Activated naive CD8-positive, alpha-beta T cell treated with anti-CD3 and anti-CD28 coated beads, Interleukin-2, amount 10 ng/mL, durations not matched to agents 7 days and 5 days (primary cell): ENCODE results near the gene SRPK3. TPM values are rescaled to one million over a fixed set of nuclear protein-coding genes. Genes with fewer than 3 reads are reported as not detected.

Experiments used
- ATAC-seq: fragments of 150-1000 bp; cut with Tn5 transposase; one replicate; pipeline ENCODE4 v1.10.0; 2021; ENCODE audit warnings: low read depth, moderate library complexity
- POLR2A ChIA-PET: fragments of 350-600 bp; sonication (Branson Sonifier 250); formaldehyde crosslinking; loops from one replicate; lab custom pipeline; 2021; ENCODE audit warnings: antibody characterized with exemption; lab: Charles Lee
- DNase-seq: peaks from one replicate; pipeline ENCODE4 v3.0.0; 2021
- H3K27ac Mint-ChIP-seq: one replicate; pipeline ENCODE4 v1.8.0; 2022; ENCODE audit warnings: mild to moderate bottlenecking, mixed read lengths
- H3K27me3 Mint-ChIP-seq: one replicate; pipeline ENCODE4 v1.8.0; 2022; ENCODE audit warnings: mild to moderate bottlenecking, moderate library complexity, mixed read lengths
- H3K36me3 Mint-ChIP-seq: one replicate; pipeline ENCODE4 v1.8.0; 2021; ENCODE audit warnings: mild to moderate bottlenecking, mixed read lengths
- H3K4me1 Mint-ChIP-seq: one replicate; pipeline ENCODE4 v1.8.0; 2021; ENCODE audit warnings: mixed read lengths
- H3K4me3 Mint-ChIP-seq: one replicate; pipeline ENCODE4 v1.8.0; 2022; ENCODE audit warnings: mild to moderate bottlenecking, moderate library complexity, mixed read lengths
- H3K9me3 Mint-ChIP-seq: one replicate; pipeline ENCODE4 v1.8.0; 2021; ENCODE audit warnings: mixed read lengths
- total RNA-seq, 2 experiments: library from RNA; stranded (reverse); gene quantifications; one replicate each; pipeline ENCODE4 v1.2.3, GENCODE V29; 2021

Gene SRPK3
- total RNA-seq, 2 experiments from 2014 or later = not detected

- Mint-ChIP-seq H3K27me3 (no peaks in the 10 kb centered on the region), H3K4me3 (no peak overlapping the region), H3K27ac (no peak overlapping the region), H3K36me3 (no peaks in the 10 kb centered on the region), H3K4me1 (peaks cover 9% of the 10 kb centered on the region), H3K9me3 (no peaks in the 10 kb centered on the region)
- no peak for DNase-seq
- POLR2A ChIA-PET = no interaction called here
- no peak for ATAC-seq
These were observed 18.1 kb upstream of the SRPK3 start for GRCh38 chrX:153762626-153763173.

GRCh38 chrX:153763298-153763932, 17.4 kb upstream of the SRPK3 start:
- Mint-ChIP-seq H3K9me3 (no peaks in the 10 kb centered on the region), H3K27me3 (no peaks in the 10 kb centered on the region), H3K27ac (no peak overlapping the region), H3K4me3 (no peak overlapping the region), H3K36me3 (no peaks in the 10 kb centered on the region), H3K4me1 (peaks cover 9% of the 10 kb centered on the region)
- no peak for ATAC-seq
- no peak for DNase-seq
- POLR2A ChIA-PET = no interaction called here

DNA sequence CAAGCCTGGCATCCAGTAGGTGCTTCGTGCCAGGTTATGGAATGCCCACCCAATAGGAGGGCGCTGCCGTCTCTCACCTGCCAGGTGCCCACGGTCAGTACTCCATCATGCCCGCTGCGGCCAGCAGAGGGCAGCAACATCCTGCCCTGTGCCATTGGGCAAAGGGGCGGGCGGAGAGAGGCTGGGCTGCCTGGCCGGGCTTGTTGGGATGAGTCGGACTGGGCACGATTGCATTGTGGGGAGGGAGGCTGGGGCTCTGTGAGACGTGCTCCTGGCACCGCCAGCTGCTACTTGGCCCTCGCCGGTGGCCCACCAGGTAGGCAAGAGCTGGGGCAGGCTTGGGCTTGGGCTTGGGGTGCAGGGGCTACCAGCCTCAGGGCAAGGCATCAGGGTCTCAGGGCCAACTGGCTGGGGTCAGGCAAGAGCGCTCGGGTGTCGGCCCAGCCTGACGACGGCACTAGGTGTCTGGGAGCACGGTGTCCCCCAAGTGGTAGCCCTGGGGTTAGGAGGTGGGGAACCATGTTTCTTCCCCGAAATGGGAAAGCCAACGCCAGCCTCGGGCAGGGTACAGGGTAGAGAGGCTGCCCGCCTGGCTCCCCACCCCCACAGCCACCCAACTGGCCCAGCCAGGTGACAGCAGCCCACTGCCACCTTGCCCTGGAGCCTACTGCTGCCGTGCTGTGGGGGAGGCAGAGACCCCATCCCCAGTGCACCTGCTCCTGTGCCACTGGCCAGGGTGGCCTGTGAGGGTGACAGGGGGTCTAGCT, 16.7 kb upstream of the SRPK3 start, which contains the start of gene PLXNB3:
TSS of gene PLXNB3 (plus strand) at position 261 of the 767 bp plus-strand sequence. CDS start 1,287 bp downstream, outside the sequence.
- H3K36me3 Mint-ChIP-seq = no peaks in the 10 kb centered on the region
- peak; percentile 71 for ATAC-seq
- peak within 1 kb of the TSS; percentile 44 for H3K4me3 Mint-ChIP-seq
- POLR2A ChIA-PET = no interaction called here
- peak; percentile 81 for DNase-seq
- no peaks in the 10 kb centered on the region for H3K9me3 Mint-ChIP-seq
- no peaks in the 10 kb centered on the region for H3K27me3 Mint-ChIP-seq
- no peak within 1 kb of the TSS for H3K27ac Mint-ChIP-seq
- H3K4me1 Mint-ChIP-seq = peaks cover 9% of the 10 kb centered on the region

DNA sequence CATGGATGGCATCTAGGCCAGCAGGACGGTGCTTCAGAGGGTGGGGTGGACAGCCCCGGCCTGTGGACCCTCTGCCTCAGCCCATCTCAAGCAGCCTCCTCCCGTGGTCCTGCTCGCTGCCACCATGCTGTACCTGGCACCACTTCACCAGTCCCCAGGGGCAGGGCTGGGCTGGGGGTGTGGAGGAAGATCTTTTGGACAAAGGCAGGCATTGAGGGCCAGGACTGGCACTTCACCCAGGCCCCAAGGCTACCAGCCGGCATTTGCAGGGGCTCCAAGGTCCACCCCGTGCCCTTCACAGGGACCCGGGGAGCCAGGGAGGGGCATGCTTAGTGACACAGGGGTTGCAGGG, 16.1 kb upstream of the SRPK3 start:
- Mint-ChIP-seq H3K27ac (no peak overlapping the region), H3K27me3 (no peaks in the 10 kb centered on the region), H3K4me3 (no peak overlapping the region), H3K4me1 (peaks cover 9% of the 10 kb centered on the region), H3K9me3 (no peaks in the 10 kb centered on the region), H3K36me3 (no peaks in the 10 kb centered on the region)
- DNase-seq = peak; percentile 27
- POLR2A ChIA-PET = no interaction called here
- ATAC-seq = no peak

DNA sequence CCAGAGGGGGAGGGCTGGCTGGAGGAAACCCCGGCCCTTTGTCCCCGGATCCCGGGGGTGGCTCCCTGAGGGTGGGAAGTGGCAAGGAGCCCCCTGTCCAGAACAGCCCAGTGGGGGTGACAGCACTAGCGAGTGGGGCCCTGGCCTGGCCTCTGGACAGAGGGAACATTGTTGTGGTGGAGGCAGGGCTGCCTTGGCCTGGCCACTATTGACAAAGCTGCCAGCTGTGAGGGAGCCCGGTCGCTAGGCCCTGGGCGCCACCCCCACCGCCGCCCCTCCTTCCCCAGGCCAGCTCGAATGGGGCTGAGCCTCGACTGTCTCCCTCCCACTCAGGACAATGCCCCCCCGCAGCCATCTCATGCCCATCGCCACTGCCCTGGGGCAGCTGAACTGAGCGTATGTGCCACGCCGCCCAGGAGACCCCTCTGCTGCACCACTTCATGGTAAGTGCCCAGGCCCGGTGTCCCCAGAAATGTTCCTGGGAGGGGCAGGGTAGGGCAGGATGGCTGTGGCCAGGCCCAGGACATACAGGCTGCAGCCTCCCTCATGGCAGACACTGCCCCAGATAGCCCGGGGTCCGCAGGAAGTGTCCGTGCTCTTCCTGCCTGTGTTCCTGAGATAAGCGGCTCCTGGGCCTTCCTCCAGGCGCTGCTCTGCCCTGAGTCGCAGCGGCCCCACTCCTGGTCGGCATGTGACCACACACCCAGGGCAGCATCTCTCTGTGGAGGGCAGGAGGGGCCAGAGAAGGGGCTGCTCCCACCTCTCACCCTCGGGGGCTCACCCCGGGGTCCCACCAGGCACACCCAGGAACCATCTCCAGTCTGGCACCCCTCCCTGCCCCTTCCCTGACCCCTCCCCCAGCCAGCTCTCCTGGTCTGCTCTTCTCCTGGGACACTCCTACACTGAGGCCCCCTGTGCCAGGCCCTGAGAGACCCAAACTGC, 15.4 kb upstream of the SRPK3 start:
- ATAC-seq (no peak), DNase-seq (peak; percentile 20)
- Mint-ChIP-seq H3K27me3 (no peaks in the 10 kb centered on the region), H3K4me1 (peaks cover 9% of the 10 kb centered on the region), H3K4me3 (peak overlapping the region; percentile 71), H3K36me3 (no peaks in the 10 kb centered on the region), H3K27ac (no peak overlapping the region), H3K9me3 (no peaks in the 10 kb centered on the region)
- POLR2A ChIA-PET = no interaction called here

GRCh38 chrX:153766098-153766817, 14.6 kb upstream of the SRPK3 start:
- H3K36me3 Mint-ChIP-seq = no peaks in the 10 kb centered on the region
- H3K4me1 Mint-ChIP-seq = peaks cover 9% of the 10 kb centered on the region
- H3K27me3 Mint-ChIP-seq = no peaks in the 10 kb centered on the region
- no peaks in the 10 kb centered on the region for H3K9me3 Mint-ChIP-seq
- peak overlapping the region; percentile 71 for H3K4me3 Mint-ChIP-seq
- POLR2A ChIA-PET = no interaction called here
- peak overlapping the region; percentile 87 for H3K27ac Mint-ChIP-seq
- ATAC-seq (peak; percentile 70), DNase-seq (peak; percentile 41)

- POLR2A ChIA-PET = no interaction called here
These were observed 13.8 kb upstream of the SRPK3 start for GRCh38 chrX:153766871-153767673.

DNA sequence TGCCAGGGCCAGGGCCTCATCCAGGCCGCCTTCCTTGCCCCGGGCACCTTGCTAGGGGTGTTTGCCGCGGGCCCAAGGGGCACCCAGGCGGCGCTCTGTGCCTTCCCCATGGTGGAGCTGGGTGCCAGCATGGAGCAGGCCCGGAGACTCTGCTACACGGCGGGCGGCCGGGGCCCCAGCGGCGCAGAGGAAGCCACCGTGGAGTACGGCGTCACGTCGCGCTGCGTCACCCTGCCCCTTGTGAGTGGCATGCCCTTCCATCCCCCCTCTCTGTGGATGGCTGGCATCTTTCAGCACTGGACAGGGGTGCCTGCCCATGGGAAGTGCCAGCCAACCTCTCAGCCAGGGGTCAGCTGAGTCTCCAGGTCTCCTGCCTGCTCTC, 13.2 kb upstream of the SRPK3 start:
- POLR2A ChIA-PET = no interaction called here

More at GRCh38 chrX:153766871-153767673, 13.8 kb upstream of the SRPK3 start:
- no peak for ATAC-seq
- Mint-ChIP-seq H3K9me3 (no peaks in the 10 kb centered on the region), H3K27ac (peak overlapping the region; percentile 87), H3K36me3 (no peaks in the 10 kb centered on the region), H3K4me3 (peak overlapping the region; percentile 71), H3K4me1 (peaks cover 9% of the 10 kb centered on the region), H3K27me3 (no peaks in the 10 kb centered on the region)
- peak; percentile 23 for DNase-seq

DNA sequence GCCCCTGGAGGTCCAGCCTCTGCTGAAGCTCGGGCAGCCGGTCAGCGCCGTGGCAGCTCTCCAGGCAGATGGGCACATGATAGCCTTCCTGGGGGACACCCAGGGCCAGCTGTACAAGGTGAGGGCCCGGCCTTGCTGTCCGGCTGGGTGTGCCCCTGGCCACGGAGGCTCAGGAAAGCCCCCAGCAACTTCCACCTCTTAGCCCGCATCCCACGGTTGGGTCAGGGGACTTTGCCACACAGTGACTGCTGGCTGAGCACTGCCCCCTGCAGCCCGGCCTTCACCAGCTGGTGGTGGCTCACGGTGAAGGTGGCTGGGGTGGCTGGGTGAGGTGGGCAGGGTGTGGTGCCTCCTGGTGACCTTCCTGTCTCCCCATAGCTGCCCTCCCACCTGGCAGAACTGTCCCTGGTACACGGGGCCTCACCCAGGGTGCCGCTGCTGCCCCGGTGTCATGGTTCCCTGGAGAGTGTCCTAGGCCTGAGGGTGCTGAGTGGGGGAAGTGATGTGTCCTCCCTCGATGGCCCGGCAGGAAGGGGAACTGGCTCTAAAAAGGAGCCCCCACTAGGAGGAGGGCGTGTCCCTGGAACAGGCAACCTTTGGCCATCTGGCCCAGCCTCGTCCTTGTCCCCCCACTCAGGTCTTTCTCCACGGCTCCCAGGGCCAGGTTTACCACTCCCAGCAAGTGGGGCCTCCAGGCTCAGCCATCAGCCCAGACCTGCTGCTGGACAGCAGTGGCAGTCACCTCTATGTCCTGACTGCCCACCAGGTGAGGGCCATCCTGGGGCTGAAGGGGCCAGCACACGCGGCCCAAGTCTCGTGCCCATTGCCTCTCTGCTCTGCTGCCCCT, 12.3 kb upstream of the SRPK3 start:
- Mint-ChIP-seq H3K27me3 (no peaks in the 10 kb centered on the region), H3K36me3 (no peaks in the 10 kb centered on the region), H3K4me1 (peaks cover 9% of the 10 kb centered on the region), H3K9me3 (no peaks in the 10 kb centered on the region), H3K27ac (no peak overlapping the region), H3K4me3 (no peak overlapping the region)
- DNase-seq (peak; percentile 25), ATAC-seq (no peak)
- POLR2A ChIA-PET = no interaction called here

More for the DNA sequence above, 13.2 kb upstream of the SRPK3 start:
- no peaks in the 10 kb centered on the region for H3K36me3 Mint-ChIP-seq
- DNase-seq (peak; percentile 24), ATAC-seq (no peak)
- H3K4me3 Mint-ChIP-seq = no peak overlapping the region
- H3K4me1 Mint-ChIP-seq = peaks cover 9% of the 10 kb centered on the region
- H3K27me3 Mint-ChIP-seq = no peaks in the 10 kb centered on the region
- no peaks in the 10 kb centered on the region for H3K9me3 Mint-ChIP-seq
- no peak overlapping the region for H3K27ac Mint-ChIP-seq

DNA sequence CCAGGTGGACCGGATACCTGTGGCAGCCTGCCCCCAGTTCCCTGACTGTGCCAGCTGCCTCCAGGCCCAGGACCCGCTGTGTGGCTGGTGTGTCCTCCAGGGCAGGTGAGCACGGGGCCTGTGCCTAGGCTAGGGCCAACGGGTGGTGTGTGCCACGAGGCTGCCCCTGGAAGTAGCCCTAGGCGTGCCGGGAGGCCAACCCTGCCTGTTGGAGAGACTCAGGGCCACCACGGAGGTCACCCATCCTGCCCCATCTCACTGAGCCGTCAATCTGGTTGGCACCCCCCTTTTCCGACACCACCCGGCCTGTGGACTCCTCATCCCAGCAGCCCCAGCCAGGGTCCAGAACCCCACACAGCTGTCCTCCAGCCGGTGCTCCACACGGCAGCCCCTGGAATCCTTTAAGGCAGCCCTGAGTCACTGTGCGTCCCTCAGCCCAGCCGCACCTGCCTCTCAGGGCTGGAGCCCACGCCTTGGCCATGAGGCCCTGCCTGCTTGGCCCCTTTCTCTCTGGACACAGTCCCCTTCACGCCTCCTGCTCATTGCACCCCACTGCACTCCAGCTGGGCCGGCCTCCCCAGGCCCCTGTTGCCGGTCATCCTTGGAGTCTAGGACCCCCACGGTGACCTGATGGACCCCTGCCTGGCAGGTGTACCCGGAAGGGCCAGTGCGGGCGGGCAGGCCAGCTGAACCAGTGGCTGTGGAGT, 11.5 kb upstream of the SRPK3 start:
- no peaks in the 10 kb centered on the region for H3K36me3 Mint-ChIP-seq
- ATAC-seq (no peak), DNase-seq (no peak)
- H3K27ac Mint-ChIP-seq = no peak overlapping the region
- no peaks in the 10 kb centered on the region for H3K27me3 Mint-ChIP-seq
- POLR2A ChIA-PET = no interaction called here
- H3K9me3 Mint-ChIP-seq = no peaks in the 10 kb centered on the region
- H3K4me1 Mint-ChIP-seq = peaks cover 5% of the 10 kb centered on the region
- no peak overlapping the region for H3K4me3 Mint-ChIP-seq
